Progenitor cell of endocrine pancreas (in vitro differentiated cells): Measurements from ENCODE around the gene SRGAP1. TPM values are rescaled to one million over a fixed set of nuclear protein-coding genes. Genes with fewer than 3 reads are reported as not detected.

Source experiments
- DNase-seq: peaks from one replicate; pipeline ENCODE4 v3.0.0; 2021; ENCODE audit warnings: low spot score; ENCODE audit not compliant: unreplicated experiment
- H3K27ac Mint-ChIP-seq: 2 replicates; pipeline ENCODE4 v1.8.0; 2021; ENCODE audit warnings: mild to moderate bottlenecking, moderate library complexity, mixed read lengths
- H3K27me3 Mint-ChIP-seq: 2 replicates; pipeline ENCODE4 v1.8.0; 2021; ENCODE audit warnings: mixed read lengths
- H3K36me3 Mint-ChIP-seq: 2 replicates; pipeline ENCODE4 v1.8.0; 2022; ENCODE audit warnings: mixed read lengths; ENCODE audit not compliant: insufficient read depth
- H3K4me1 Mint-ChIP-seq: 2 replicates; pipeline ENCODE4 v1.8.0; 2021; ENCODE audit warnings: low read depth, mixed read lengths
- H3K4me3 Mint-ChIP-seq: 2 replicates; pipeline ENCODE4 v1.8.0; 2021; ENCODE audit warnings: low read depth, mild to moderate bottlenecking, moderate library complexity, mixed read lengths
- H3K9me3 Mint-ChIP-seq: 2 replicates; pipeline ENCODE4 v1.8.0; 2021; ENCODE audit warnings: low read depth, mixed read lengths
- long read RNA-seq: library from polyadenylated mRNA; unstranded; transcript quantifications from one replicate; pipeline ENCODE4 v2.0.0, GENCODE V29; 2020
- total RNA-seq: library from RNA; stranded (reverse); gene quantifications from 2 replicates; pipeline ENCODE4 v1.2.1, GENCODE V29; 2021
- TF ChIP-seq, protein P1 (sequence below): fragments of 200-600 bp; sonication (generic); IDR thresholded peaks from one replicate; pipeline ENCODE4 v1.5.0; 2021; ENCODE audit warnings: antibody characterized with exemption, mild to moderate bottlenecking; ENCODE audit not compliant: unreplicated experiment

SRGAP1 gene
- 17.8 and 23.1 TPM in 2 replicates for total RNA-seq
- long read RNA-seq, partial matches to known transcripts: 1 of 4 reads
- long read RNA-seq, other reads (novel, unspliced or antisense): 3 of 4 reads

DNA sequence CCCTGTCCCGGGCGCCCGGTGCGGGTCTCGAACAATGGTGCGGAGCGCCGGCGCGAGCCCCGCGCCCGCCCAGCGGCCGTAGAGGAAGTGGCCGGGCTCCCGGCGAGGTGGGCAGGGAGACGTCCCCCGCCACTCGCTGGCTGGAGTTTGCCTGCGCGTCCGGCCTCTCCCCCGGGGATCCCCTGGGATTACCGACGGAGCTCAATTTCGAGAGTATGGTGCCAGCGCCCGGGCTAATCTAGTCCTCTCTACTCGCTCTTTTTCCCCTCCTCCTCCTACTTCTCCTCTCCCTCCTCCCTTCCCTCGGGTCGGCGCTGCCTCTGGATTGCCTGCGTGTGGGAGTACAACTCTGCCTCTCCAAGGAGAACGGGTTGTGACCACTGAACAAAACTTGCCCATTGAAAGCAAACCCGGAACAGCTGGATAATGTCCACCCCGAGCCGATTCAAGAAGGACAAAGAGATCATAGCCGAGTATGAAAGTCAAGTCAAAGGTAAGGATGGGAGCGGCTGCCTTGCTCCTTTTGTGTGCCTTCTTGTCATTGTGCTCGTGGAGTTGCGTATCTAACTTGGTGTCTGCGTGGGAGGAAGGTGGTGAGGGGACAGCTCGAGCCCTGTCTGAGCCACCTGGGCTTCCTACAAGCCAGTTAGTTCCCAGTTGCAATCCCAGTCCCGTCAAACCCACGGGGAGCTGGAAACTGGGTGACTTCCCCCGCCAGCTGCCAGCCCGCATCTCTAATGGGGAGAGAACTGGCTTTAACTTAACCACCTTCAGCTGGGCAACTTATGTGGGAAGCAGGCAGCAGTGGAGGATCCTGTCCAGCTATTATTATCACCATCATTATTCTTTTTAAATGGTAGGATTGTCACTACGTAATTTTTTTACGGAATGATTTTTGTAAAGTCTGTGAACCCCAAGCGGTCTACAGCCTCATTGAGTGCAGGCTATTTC is at the start of gene SRGAP1:
Gene SRGAP1, plus strand, starts transcription at position 310 of the 951 bp plus-strand sequence. Its CDS starts 117 bp downstream, at position 427.
- peaks cover 8% of the 10 kb centered on the region for H3K27me3 Mint-ChIP-seq
- TF ChIP-seq, protein P1, sequence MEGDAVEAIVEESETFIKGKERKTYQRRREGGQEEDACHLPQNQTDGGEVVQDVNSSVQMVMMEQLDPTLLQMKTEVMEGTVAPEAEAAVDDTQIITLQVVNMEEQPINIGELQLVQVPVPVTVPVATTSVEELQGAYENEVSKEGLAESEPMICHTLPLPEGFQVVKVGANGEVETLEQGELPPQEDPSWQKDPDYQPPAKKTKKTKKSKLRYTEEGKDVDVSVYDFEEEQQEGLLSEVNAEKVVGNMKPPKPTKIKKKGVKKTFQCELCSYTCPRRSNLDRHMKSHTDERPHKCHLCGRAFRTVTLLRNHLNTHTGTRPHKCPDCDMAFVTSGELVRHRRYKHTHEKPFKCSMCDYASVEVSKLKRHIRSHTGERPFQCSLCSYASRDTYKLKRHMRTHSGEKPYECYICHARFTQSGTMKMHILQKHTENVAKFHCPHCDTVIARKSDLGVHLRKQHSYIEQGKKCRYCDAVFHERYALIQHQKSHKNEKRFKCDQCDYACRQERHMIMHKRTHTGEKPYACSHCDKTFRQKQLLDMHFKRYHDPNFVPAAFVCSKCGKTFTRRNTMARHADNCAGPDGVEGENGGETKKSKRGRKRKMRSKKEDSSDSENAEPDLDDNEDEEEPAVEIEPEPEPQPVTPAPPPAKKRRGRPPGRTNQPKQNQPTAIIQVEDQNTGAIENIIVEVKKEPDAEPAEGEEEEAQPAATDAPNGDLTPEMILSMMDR: no peak
- peak; percentile 41 for DNase-seq

GRCh38 chr12:63795032-63795687 is 49.3 kb upstream of the SRGAP1 start:
- no peak for DNase-seq
- H3K36me3 Mint-ChIP-seq: peaks cover 9% of the 10 kb centered on the region
- no peaks in the 10 kb centered on the region for H3K27me3 Mint-ChIP-seq
- H3K27ac Mint-ChIP-seq: no peak overlapping the region
- TF ChIP-seq, protein P1: no peak
- peaks cover 1% of the 10 kb centered on the region for H3K4me1 Mint-ChIP-seq
- H3K4me3 Mint-ChIP-seq: no peak overlapping the region
- no peaks in the 10 kb centered on the region for H3K9me3 Mint-ChIP-seq

More for the DNA sequence above, at the start of gene SRGAP1:
- Mint-ChIP-seq H3K9me3 (no peaks in the 10 kb centered on the region), H3K27ac (peak within 1 kb of the TSS; percentile 97), H3K4me1 (peaks cover 26% of the 10 kb centered on the region), H3K36me3 (no peaks in the 10 kb centered on the region), H3K4me3 (peak within 1 kb of the TSS; percentile 99)

DNA sequence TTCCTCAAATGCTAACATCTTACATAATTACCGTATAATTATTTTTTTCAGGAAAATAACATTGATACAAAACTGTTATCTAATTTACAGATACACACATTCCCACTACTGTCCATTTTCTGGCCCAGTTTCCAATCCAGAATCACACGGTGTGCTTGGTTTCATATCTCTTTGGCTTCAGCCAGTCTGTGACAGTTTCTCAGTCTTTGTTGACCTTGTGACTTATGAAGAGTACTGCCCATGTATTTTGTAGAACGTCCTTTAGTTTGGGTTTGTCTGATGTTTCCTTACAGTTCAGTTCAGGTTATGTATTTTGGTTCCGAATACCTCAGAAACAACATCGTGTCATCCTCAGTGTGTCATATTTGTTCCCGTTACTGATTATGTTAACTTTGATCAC is 48.6 kb upstream of the SRGAP1 start:
- H3K27ac Mint-ChIP-seq: no peak overlapping the region
- DNase-seq: no peak
- H3K4me3 Mint-ChIP-seq: no peak overlapping the region
- TF ChIP-seq, protein P1: no peak
- peaks cover 1% of the 10 kb centered on the region for H3K4me1 Mint-ChIP-seq
- peaks cover 4% of the 10 kb centered on the region for H3K36me3 Mint-ChIP-seq
- no peaks in the 10 kb centered on the region for H3K27me3 Mint-ChIP-seq
- no peaks in the 10 kb centered on the region for H3K9me3 Mint-ChIP-seq

- Mint-ChIP-seq H3K36me3 (no peaks in the 10 kb centered on the region), H3K27me3 (no peaks in the 10 kb centered on the region), H3K9me3 (no peaks in the 10 kb centered on the region), H3K4me3 (no peak overlapping the region), H3K4me1 (peaks cover 6% of the 10 kb centered on the region), H3K27ac (no peak overlapping the region)
- TF ChIP-seq, protein P1: peak; percentile 65
- no peak for DNase-seq
Observed at GRCh38 chr12:63802012-63802608, 42.4 kb upstream of the SRGAP1 start.

DNA sequence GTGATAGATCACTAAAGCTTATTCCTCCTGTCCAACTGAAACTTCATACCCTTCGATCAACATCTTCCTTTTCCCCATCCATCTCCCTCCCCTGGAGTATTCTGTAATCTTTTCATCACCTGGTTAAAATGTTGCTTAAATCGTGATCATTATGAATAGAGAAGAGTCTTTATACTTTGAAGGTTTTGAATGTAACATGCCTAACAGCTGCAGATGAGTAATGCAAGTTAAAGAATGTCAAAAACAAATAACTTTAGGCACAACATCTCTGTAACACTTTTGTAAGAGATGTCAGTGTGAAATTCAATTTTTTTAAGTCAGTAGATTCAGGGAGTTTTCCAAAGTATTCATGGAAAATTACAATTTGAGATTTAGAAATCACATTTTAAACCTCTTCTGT is 39.8 kb upstream of the SRGAP1 start:
- Mint-ChIP-seq H3K27me3 (no peaks in the 10 kb centered on the region), H3K4me3 (no peak overlapping the region), H3K9me3 (no peaks in the 10 kb centered on the region), H3K4me1 (peaks cover 6% of the 10 kb centered on the region), H3K27ac (no peak overlapping the region), H3K36me3 (peaks cover 2% of the 10 kb centered on the region)
- DNase-seq: no peak
- TF ChIP-seq, protein P1: no peak
